HEK293 (cell line): ENCODE data around the gene WDR43.

Source experiments
- CTCF ChIP-seq: fragments of 450-650 bp; formaldehyde crosslinking; IDR thresholded peaks from 2 replicates; pipeline ENCODE4 v1.5.1; 2016; ENCODE audit warnings: missing biosample characterization, missing genetic modification characterization
- PRDM4 ChIP-seq: fragments of 450-650 bp; formaldehyde crosslinking; IDR thresholded peaks from 2 replicates; pipeline ENCODE4 v1.5.1; 2017; ENCODE audit warnings: missing biosample characterization, missing genetic modification characterization
- TCF7L2 ChIP-seq: IDR thresholded peaks from 2 replicates; pipeline ENCODE4 v1.6.1; 2011; ENCODE audit warnings: low read depth, mild to moderate bottlenecking, inconsistent platforms, low read length, moderate library complexity, borderline replicate concordance
- YY2 ChIP-seq: fragments of 450-650 bp; formaldehyde crosslinking; IDR thresholded peaks from 2 replicates; pipeline ENCODE4 v1.5.1; 2016; ENCODE audit warnings: missing biosample characterization, missing genetic modification characterization
- ZNF202 ChIP-seq: fragments of 450-650 bp; formaldehyde crosslinking; IDR thresholded peaks from 2 replicates; pipeline ENCODE4 v1.5.1; 2016; ENCODE audit warnings: missing biosample characterization, missing genetic modification characterization, borderline replicate concordance
- ZNF776 ChIP-seq: fragments of 450-650 bp; formaldehyde crosslinking; IDR thresholded peaks from 2 replicates; pipeline ENCODE4 v1.5.0; 2017; ENCODE audit warnings: missing biosample characterization, missing genetic modification characterization, borderline replicate concordance
- ZSCAN16 ChIP-seq: fragments of 450-650 bp; formaldehyde crosslinking; IDR thresholded peaks from 2 replicates; pipeline ENCODE4 v1.5.1; 2016; ENCODE audit warnings: missing biosample characterization, missing genetic modification characterization
- TF ChIP-seq, protein P1 (sequence below): fragments of 450-650 bp; IDR thresholded peaks from 2 replicates; pipeline ENCODE4 v1.5.1; 2018; ENCODE audit warnings: missing biosample characterization, mild to moderate bottlenecking, missing genetic modification characterization

- TF ChIP-seq CTCF (no peak), YY2 (tag by site-specific recombination) (no peak), TCF7L2 (no peak), ZNF776 (tag by site-specific recombination) (no peak), PRDM4 (no peak), ZSCAN16 (tag by site-specific recombination) (no peak), ZNF202 (tag by site-specific recombination) (no peak)
- TF ChIP-seq, protein P1, sequence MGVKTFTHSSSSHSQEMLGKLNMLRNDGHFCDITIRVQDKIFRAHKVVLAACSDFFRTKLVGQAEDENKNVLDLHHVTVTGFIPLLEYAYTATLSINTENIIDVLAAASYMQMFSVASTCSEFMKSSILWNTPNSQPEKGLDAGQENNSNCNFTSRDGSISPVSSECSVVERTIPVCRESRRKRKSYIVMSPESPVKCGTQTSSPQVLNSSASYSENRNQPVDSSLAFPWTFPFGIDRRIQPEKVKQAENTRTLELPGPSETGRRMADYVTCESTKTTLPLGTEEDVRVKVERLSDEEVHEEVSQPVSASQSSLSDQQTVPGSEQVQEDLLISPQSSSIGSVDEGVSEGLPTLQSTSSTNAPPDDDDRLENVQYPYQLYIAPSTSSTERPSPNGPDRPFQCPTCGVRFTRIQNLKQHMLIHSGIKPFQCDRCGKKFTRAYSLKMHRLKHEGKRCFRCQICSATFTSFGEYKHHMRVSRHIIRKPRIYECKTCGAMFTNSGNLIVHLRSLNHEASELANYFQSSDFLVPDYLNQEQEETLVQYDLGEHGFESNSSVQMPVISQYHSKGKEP, result no peak
Observed at GRCh38 chr2:28982381-28982950, 88.0 kb downstream of the WDR43 start.
